Mesenchymal stem cell (in vitro differentiated cells and primary cell): Measurements from ENCODE around the gene GLP1R.

Experiments
- DNase-seq: peaks from one replicate; pipeline ENCODE4 v3.0.0-alpha.2; 2013
- H2AFZ ChIP-seq: one replicate; pipeline ENCODE4 v1.6.1; 2013; ENCODE audit warnings: low read depth, mild to moderate bottlenecking, control low read depth, inconsistent platforms, low read length, moderate library complexity
- H2AK5ac ChIP-seq: 2 replicates; pipeline ENCODE4 v1.6.1; 2013; ENCODE audit warnings: low read length, moderate library complexity, mild to moderate bottlenecking, inconsistent platforms; ENCODE audit not compliant: severe bottlenecking
- H2BK120ac ChIP-seq: one replicate; pipeline ENCODE4 v1.6.1; 2013; ENCODE audit warnings: low read depth, mild to moderate bottlenecking, inconsistent platforms, low read length, moderate library complexity
- H2BK12ac ChIP-seq, 2 experiments: one replicate each; pipeline ENCODE4 v1.6.1; 2013; ENCODE audit warnings: inconsistent platforms in 2 of 2, low read length in 2 of 2, mild to moderate bottlenecking in 2 of 2, moderate library complexity in 2 of 2, control low read depth in 1 of 2
- H2BK15ac ChIP-seq: one replicate; pipeline ENCODE4 v1.6.1; 2013; ENCODE audit warnings: mild to moderate bottlenecking, low read depth, inconsistent platforms; ENCODE audit not compliant: poor library complexity, severe bottlenecking
- H2BK5ac ChIP-seq: 2 replicates; pipeline ENCODE4 v1.6.1; 2013; ENCODE audit warnings: low read depth, mild to moderate bottlenecking, low read length, control low read depth, inconsistent platforms; ENCODE audit not compliant: poor library complexity, severe bottlenecking
- H3K14ac ChIP-seq, 2 experiments: one replicate each; pipeline ENCODE4 v1.6.1; 2013; ENCODE audit warnings: inconsistent platforms in 2 of 2, low read length in 2 of 2, control low read depth in 1 of 2, mild to moderate bottlenecking in 1 of 2, moderate library complexity in 1 of 2
- H3K18ac ChIP-seq, 2 experiments: one replicate each; pipeline ENCODE4 v1.6.1; 2013; ENCODE audit warnings: inconsistent platforms in 2 of 2, low read length in 2 of 2, control low read depth in 1 of 2, low read depth in 1 of 2, mild to moderate bottlenecking in 1 of 2
- H3K23ac ChIP-seq, 2 experiments: one replicate each; pipeline ENCODE4 v1.6.1; 2013; ENCODE audit warnings: inconsistent platforms in 2 of 2, low read length in 2 of 2, mild to moderate bottlenecking in 2 of 2, moderate library complexity in 2 of 2, control low read depth in 1 of 2
- H3K27ac ChIP-seq: 2 replicates; pipeline ENCODE4 v1.5.1; 2013; ENCODE audit warnings: mild to moderate bottlenecking, moderate library complexity, low read length, control low read depth, inconsistent platforms; ENCODE audit not compliant: poor library complexity, severe bottlenecking
- H3K27me3 ChIP-seq, 2 experiments: 2 replicates each; pipeline versions ENCODE4 v1.6.1 to v1.7.0; 2013; ENCODE audit warnings: low read length in 2 of 2, mild to moderate bottlenecking in 2 of 2, moderate library complexity in 2 of 2, control low read depth in 1 of 2, inconsistent platforms in 1 of 2; ENCODE audit not compliant: control insufficient read depth in 1 of 2, insufficient read depth in 1 of 2
- H3K36me3 ChIP-seq, 2 experiments: 2 replicates each; pipeline versions ENCODE4 v1.6.1 to v1.7.0; 2013; ENCODE audit warnings: low read length in 2 of 2, control low read depth in 1 of 2, inconsistent platforms in 1 of 2, low read depth in 1 of 2, mild to moderate bottlenecking in 1 of 2; ENCODE audit not compliant: insufficient read depth in 2 of 2, control insufficient read depth in 1 of 2
- H3K4ac ChIP-seq, 2 experiments: one replicate each; pipeline ENCODE4 v1.6.1; 2013; ENCODE audit warnings: inconsistent platforms in 2 of 2, low read length in 2 of 2, mild to moderate bottlenecking in 2 of 2, moderate library complexity in 2 of 2, control low read depth in 1 of 2, low read depth in 1 of 2
- H3K4me1 ChIP-seq: 2 replicates; pipeline ENCODE4 v1.6.1; 2013; ENCODE audit warnings: low read depth, low read length, control low read depth; ENCODE audit not compliant: control insufficient read depth, insufficient read depth
- H3K4me2 ChIP-seq: 2 replicates; pipeline ENCODE4 v1.6.1; 2013; ENCODE audit warnings: low read length, mild to moderate bottlenecking, inconsistent platforms; ENCODE audit not compliant: poor library complexity, severe bottlenecking
- H3K4me3 ChIP-seq, 2 experiments: 2 replicates each; pipeline versions ENCODE4 v1.5.1 to v1.7.0; 2013; ENCODE audit warnings: low read length in 2 of 2, mild to moderate bottlenecking in 2 of 2, control low read depth in 1 of 2, low read depth in 1 of 2; ENCODE audit not compliant: insufficient read depth in 1 of 2
- H3K79me1 ChIP-seq: replicated peaks from 2 replicates; pipeline ENCODE4 v1.6.1; 2013; ENCODE audit warnings: mild to moderate bottlenecking, control low read depth, low read length, inconsistent platforms; ENCODE audit not compliant: poor library complexity, severe bottlenecking
- H3K9ac ChIP-seq: 2 replicates; pipeline ENCODE4 v1.7.0; 2013; ENCODE audit warnings: mild to moderate bottlenecking, low read length, moderate library complexity
- H3K9me3 ChIP-seq: 2 replicates; pipeline ENCODE4 v1.7.0; 2013; ENCODE audit warnings: mild to moderate bottlenecking, low read length; ENCODE audit not compliant: control insufficient read depth
- H4K8ac ChIP-seq: one replicate; pipeline ENCODE4 v1.6.1; 2013; ENCODE audit warnings: inconsistent platforms, mild to moderate bottlenecking, low read length, moderate library complexity
- H4K91ac ChIP-seq: one replicate; pipeline ENCODE4 v1.6.1; 2013; ENCODE audit warnings: mild to moderate bottlenecking, low read length, inconsistent platforms
- WGBS: methylation state at CpG from one replicate; pipeline ENCODE4 v1.1.7; 2013; ENCODE audit warnings: mixed read lengths; 5-methylcytosine and 5-hydroxymethylcytosine counted together

The GLP1R gene

DNA sequence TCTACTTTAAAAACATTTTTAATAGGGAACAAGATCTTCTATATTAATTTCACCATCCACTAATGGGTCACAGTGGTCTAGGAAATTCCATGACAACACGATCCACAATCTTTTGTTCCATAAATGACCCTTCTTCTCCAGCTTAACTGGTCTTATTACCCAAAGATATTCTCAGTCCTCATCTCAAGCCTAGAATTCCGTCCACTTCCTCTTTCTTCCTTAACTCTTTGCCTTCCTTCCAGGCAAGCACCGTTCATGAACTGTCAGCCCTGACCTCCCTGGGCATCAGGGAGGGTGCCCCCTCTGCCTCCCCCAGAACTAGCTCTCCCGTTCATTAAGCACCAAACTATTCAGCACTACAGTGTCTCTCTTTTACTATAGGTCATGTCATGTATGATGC lies 58.5 kb downstream of the GLP1R start:
- H2BK5ac ChIP-seq = no peak overlapping the region
- H4K8ac ChIP-seq = no peak overlapping the region
- no peak overlapping the region for H3K9ac ChIP-seq
- no peak overlapping the region for H3K4ac ChIP-seq
- peaks cover 14 to 72% of the 10 kb centered on the region in 2 experiments for H3K36me3 ChIP-seq
- H2BK120ac ChIP-seq = no peak overlapping the region
- DNase-seq = no peak
- H2BK15ac ChIP-seq = no peak overlapping the region
- WGBS = 87% methylated on average over 4 of the region's 4 CpGs
- H4K91ac ChIP-seq = no peak overlapping the region
- no peaks in the 10 kb centered on the region for H3K4me1 ChIP-seq
- no peak overlapping the region for H2AFZ ChIP-seq
- no peak overlapping the region for H2BK12ac ChIP-seq
- no peak overlapping the region for H3K23ac ChIP-seq
- H3K27ac ChIP-seq = no peak overlapping the region
- H3K27me3 ChIP-seq = no peaks in the 10 kb centered on the region
- no peak overlapping the region for H3K14ac ChIP-seq
- no peak overlapping the region for H2AK5ac ChIP-seq
- H3K4me2 ChIP-seq = no peak overlapping the region
- no peak overlapping the region for H3K18ac ChIP-seq
- H3K79me1 ChIP-seq = peaks cover 18% of the 10 kb centered on the region
- no peaks in the 10 kb centered on the region for H3K9me3 ChIP-seq
- no peak overlapping the region for H3K4me3 ChIP-seq

DNA sequence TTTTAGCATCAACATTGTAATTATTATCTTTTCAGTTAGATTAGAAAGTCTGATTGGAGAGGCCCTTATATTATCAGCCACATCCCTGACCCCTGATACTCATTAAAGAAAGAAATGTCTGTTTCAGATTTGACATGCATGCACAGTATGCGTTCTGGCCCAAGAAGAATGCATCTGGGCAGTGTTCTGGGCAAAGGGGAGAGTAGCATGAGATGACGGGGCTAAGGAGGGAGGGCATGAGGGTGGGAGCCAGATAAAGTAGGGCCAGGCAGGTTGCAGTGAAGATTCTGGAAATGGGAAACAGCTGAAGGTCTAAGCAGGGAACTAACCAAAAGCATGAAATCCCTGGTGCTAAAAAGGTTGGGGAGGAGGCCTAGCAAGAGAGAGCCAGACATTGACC lies 59.1 kb downstream of the GLP1R start:
- Histone ChIP-seq H3K36me3 (peaks cover 14 to 72% of the 10 kb centered on the region in 2 experiments), H3K23ac (no peak overlapping the region), H2BK15ac (no peak overlapping the region), H3K14ac (no peak overlapping the region), H3K27ac (no peak overlapping the region), H2BK120ac (no peak overlapping the region), H3K4me3 (no peak overlapping the region), H3K27me3 (no peaks in the 10 kb centered on the region), H3K9me3 (no peaks in the 10 kb centered on the region), H4K8ac (no peak overlapping the region), H2AK5ac (no peak overlapping the region), H2BK5ac (no peak overlapping the region), H3K79me1 (peaks cover 18% of the 10 kb centered on the region), H2BK12ac (no peak overlapping the region), H2AFZ (no peak overlapping the region), H3K4ac (no peak overlapping the region), H3K4me1 (no peaks in the 10 kb centered on the region), H3K4me2 (no peak overlapping the region), H3K18ac (no peak overlapping the region), H4K91ac (no peak overlapping the region), H3K9ac (no peak overlapping the region)
- 42% methylated on average over 2 of the region's 2 CpGs for WGBS
- DNase-seq = no peak

DNA sequence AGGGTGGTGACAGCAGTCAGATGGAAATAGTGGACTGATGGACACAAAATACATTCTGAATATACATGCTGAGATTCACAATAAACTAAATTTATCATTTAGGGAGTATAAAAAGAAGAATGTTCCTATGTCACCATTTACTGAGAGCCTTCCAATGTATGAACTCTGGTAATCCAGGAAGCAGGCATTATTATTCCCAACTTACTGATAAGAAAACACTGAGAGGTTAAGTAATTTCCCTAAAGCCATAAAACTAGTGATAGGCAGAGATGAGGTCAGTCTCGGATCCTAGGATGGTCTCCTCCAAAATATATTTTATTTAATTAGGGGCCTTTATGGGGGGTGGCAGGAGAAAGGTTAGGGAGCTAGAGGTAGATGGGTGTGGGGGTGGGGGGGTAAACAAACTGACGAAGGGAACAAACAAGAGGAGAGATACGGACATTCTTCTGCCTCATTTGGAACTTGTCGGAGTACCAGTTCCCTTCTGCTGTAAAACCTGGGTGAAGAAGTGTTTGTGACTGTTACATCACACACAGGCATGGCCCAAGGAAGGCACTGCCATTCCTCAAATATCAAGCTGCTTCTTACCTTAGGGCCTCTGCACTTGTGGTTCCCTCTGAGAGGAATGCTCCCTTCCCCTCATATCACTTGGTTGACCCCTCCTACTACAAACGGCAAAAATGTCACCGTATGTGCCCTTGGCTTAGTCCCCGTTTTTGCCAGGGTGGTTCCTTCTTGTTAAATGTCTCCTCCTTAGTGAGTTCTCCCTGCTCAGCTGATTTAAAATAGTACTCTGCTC lies 59.7 kb downstream of the GLP1R start:
- no peak overlapping the region for H3K27ac ChIP-seq
- H3K9ac ChIP-seq = no peak overlapping the region
- no peak overlapping the region for H3K23ac ChIP-seq
- no peak overlapping the region for H4K91ac ChIP-seq
- no peaks in the 10 kb centered on the region for H3K9me3 ChIP-seq
- no peaks in the 10 kb centered on the region for H3K4me1 ChIP-seq
- H3K18ac ChIP-seq = no peak overlapping the region
- peaks cover 18% of the 10 kb centered on the region for H3K79me1 ChIP-seq
- no peak overlapping the region for H3K4me3 ChIP-seq
- no peak overlapping the region for H3K4me2 ChIP-seq
- DNase-seq = no peak
- 86% methylated on average over 7 of the region's 7 CpGs for WGBS
- H2AFZ ChIP-seq = no peak overlapping the region
- no peak overlapping the region for H2BK12ac ChIP-seq
- H3K4ac ChIP-seq = no peak overlapping the region
- no peak overlapping the region for H2BK15ac ChIP-seq
- H3K27me3 ChIP-seq = no peaks in the 10 kb centered on the region
- H3K36me3 ChIP-seq = peaks cover 14 to 69% of the 10 kb centered on the region in 2 experiments
- H2BK5ac ChIP-seq = no peak overlapping the region
- no peak overlapping the region for H4K8ac ChIP-seq
- no peak overlapping the region for H3K14ac ChIP-seq
- H2AK5ac ChIP-seq = no peak overlapping the region
- no peak overlapping the region for H2BK120ac ChIP-seq

DNA sequence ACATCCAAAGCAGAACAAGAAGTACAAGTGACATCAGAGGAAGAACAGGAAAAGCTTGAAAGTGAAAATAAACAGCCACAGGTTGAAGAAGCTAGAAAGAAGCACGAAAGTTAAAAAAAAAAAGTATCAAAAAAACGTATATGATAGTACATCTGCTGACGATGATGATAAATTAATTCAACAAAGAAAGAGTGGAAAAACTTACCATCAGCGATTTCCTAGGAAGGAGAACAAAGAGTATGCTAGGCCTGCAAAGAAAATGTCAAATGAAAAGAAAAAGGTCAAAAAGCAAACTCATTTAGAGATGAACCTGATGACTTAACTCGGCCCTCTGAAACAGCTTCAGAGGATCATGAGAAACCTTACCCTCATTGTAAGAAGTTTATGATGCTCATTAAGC lies 62.7 kb downstream of the GLP1R start:
- H4K91ac ChIP-seq = no peak overlapping the region
- H3K36me3 ChIP-seq = peaks cover 8 to 47% of the 10 kb centered on the region in 2 experiments
- no peaks in the 10 kb centered on the region for H3K27me3 ChIP-seq
- H3K14ac ChIP-seq = no peak overlapping the region
- no peak overlapping the region for H3K4me3 ChIP-seq
- H3K9me3 ChIP-seq = no peaks in the 10 kb centered on the region
- H3K4ac ChIP-seq = no peak overlapping the region
- H2BK5ac ChIP-seq = no peak overlapping the region
- peaks cover 15% of the 10 kb centered on the region for H3K79me1 ChIP-seq
- no peak overlapping the region for H3K9ac ChIP-seq
- no peak overlapping the region for H2BK15ac ChIP-seq
- no peak overlapping the region for H2AFZ ChIP-seq
- H2BK12ac ChIP-seq = no peak overlapping the region
- no peak overlapping the region for H2AK5ac ChIP-seq
- H3K4me1 ChIP-seq = peaks cover 3% of the 10 kb centered on the region
- H4K8ac ChIP-seq = no peak overlapping the region
- H3K18ac ChIP-seq = no peak overlapping the region
- H3K27ac ChIP-seq = no peak overlapping the region
- H3K23ac ChIP-seq = no peak overlapping the region
- DNase-seq = no peak
- no peak overlapping the region for H2BK120ac ChIP-seq
- WGBS = 96% methylated on average over 4 of the region's 5 CpGs
- no peak overlapping the region for H3K4me2 ChIP-seq
